Pancreas (tissue), 10 donors: ENCODE data around the gene SLC6A19. TPM values are rescaled to one million over a fixed set of nuclear protein-coding genes. Genes with fewer than 3 reads are reported as not detected.

ENCODE experiments used
- ATAC-seq, 4 donors: fragments of 200-7000 bp; cut with Tn5 transposase; one replicate each; pipeline versions ENCODE4 v1.8.0 to v1.9.1; 2020; ENCODE audit warnings: mild to moderate bottlenecking in 4 of 4, moderate library complexity in 4 of 4
- DNase-seq, 6 donors: peaks; one replicate each; pipeline ENCODE4 v3.0.0-alpha.2; 2020
- FAIRE-seq: peaks from 2 replicates; lab custom pipeline; 2012; peaks lifted over from hg19 to GRCh38; lab: Jason Lieb, UNC
- H3K27ac ChIP-seq, 4 donors: fragments of 200-600 bp; sonication (generic); 1 replicate in 3 of 4; 2 replicates in 1 of 4; pipeline versions ENCODE4 v1.5.0 to v1.8.0; 2020
- H3K27me3 ChIP-seq, 4 donors: fragments of 200-600 bp; one replicate each; pipeline ENCODE4 v1.8.0; 2021
- H3K36me3 ChIP-seq, 3 donors: fragments of 200-600 bp; sonication (generic) in 1 of 3; one replicate each; pipeline versions ENCODE4 v1.5.0 to v1.8.0; 2020 to 2021
- H3K4me1 ChIP-seq, 3 donors: fragments of 200-600 bp; one replicate each; pipeline ENCODE4 v1.8.0; 2021
- H3K4me3 ChIP-seq, 4 donors: fragments of 200-600 bp; sonication (generic) in 2 of 4; one replicate each; pipeline versions ENCODE4 v1.5.0 to v1.8.0; 2020 to 2021
- H3K9me3 ChIP-seq, 4 donors: fragments of 200-600 bp; one replicate each; pipeline ENCODE4 v1.8.0; 2021
- WGBS, 2 donors: extraction: QIAGEN DNeasy Blood & Tissue Kit; methylation state at CpG; one replicate each; pipeline ENCODE4 v1.1.7; 2013; 5-methylcytosine and 5-hydroxymethylcytosine counted together
- intact Hi-C, 3 donors: fragments of 100-400 bp; cut with DNase I; formaldehyde crosslinking; loops; one replicate each; pipeline versions ENCODE4 v1.11.1 to v1.14.2; 2022
- polyA plus RNA-seq, 2 donors: library from polyadenylated mRNA; stranded (reverse); fragments of 200-250 nt; gene quantifications; one replicate each; pipeline ENCODE4 v1.2.3, GENCODE V29; 2013
- total RNA-seq, 6 donors: library from RNA; stranded (reverse); fragmentation: NEBNext Ultra II Directional in 4 of 6; extraction: Animal tissue kit (Norgen Biotek cat#: 25700) in 4 of 6; gene quantifications; one replicate each; pipeline versions ENCODE4 v1.2.1 to v1.2.4, GENCODE V29; 2021 to 2023
- TF ChIP-seq, protein P1 (sequence below), 4 donors: fragments of 200-600 bp; sonication (generic) in 3 of 4; IDR thresholded peaks; one replicate each; pipeline versions ENCODE4 v1.5.0 to v1.8.0; 2021; ENCODE audit warnings: antibody characterized with exemption in 4 of 4
- donor health status: healthy with polysubstance abuse.
- donor health status: DM: no; HTN: no; CAD: no; lungs with moderate emphysema.
- donor health status: DM: no; HTN: no; CAD: no.
- donor health status: control.
- donor health status: control.
- donor health status: Bipolar disorder and iron deficiency.
- donor health status: DM: yes; HTN: yes; CAD: no.
- donor health status: DM: no; HTN: no; CAD: no.
- donor health status: DM: no; HTN: no; CAD: no.
- donor health status: DM: yes; HTN: yes; CAD: no.

The SLC6A19 gene
- total and polyA plus RNA-seq, 8 donors = 0.08 to 3.9 (median 0.29) TPM

DNA sequence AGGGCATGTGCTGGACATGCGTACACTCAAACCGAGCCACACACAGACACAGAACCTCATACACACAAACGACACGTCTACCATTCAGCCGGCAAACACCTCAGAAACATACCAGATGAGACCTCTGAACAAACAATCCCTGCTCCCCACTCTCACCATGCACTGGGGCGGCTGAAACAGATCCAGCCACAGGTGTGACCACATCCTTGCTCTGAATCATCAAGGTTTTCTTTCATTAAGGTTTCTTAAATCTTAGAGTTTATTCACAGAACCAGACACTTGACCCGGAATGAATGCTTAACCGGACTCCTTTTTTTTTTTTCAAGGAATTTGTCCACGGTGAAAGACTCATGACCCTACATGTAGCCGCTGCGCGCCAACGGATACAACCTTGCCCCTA is 67.3 kb downstream of the SLC6A19 start:
- Histone ChIP-seq H3K27me3 (no peaks in the 10 kb centered on the region), H3K27ac (no peak overlapping the region), H3K9me3 (no peaks in the 10 kb centered on the region), H3K36me3 (no peaks in the 10 kb centered on the region), H3K4me3 (no peak overlapping the region), H3K4me1 (no peaks in the 10 kb centered on the region)
- intact Hi-C loops = no loop called here
- no peak for ATAC-seq
- no peak for FAIRE-seq
- WGBS, 2 donors = 73 to 80% methylated on average over 13 of the region's 13 CpGs
- TF ChIP-seq, protein P1, sequence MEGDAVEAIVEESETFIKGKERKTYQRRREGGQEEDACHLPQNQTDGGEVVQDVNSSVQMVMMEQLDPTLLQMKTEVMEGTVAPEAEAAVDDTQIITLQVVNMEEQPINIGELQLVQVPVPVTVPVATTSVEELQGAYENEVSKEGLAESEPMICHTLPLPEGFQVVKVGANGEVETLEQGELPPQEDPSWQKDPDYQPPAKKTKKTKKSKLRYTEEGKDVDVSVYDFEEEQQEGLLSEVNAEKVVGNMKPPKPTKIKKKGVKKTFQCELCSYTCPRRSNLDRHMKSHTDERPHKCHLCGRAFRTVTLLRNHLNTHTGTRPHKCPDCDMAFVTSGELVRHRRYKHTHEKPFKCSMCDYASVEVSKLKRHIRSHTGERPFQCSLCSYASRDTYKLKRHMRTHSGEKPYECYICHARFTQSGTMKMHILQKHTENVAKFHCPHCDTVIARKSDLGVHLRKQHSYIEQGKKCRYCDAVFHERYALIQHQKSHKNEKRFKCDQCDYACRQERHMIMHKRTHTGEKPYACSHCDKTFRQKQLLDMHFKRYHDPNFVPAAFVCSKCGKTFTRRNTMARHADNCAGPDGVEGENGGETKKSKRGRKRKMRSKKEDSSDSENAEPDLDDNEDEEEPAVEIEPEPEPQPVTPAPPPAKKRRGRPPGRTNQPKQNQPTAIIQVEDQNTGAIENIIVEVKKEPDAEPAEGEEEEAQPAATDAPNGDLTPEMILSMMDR (IDR thresholded peaks at IDR 0.05) = no peak
- DNase-seq = no peak

DNA sequence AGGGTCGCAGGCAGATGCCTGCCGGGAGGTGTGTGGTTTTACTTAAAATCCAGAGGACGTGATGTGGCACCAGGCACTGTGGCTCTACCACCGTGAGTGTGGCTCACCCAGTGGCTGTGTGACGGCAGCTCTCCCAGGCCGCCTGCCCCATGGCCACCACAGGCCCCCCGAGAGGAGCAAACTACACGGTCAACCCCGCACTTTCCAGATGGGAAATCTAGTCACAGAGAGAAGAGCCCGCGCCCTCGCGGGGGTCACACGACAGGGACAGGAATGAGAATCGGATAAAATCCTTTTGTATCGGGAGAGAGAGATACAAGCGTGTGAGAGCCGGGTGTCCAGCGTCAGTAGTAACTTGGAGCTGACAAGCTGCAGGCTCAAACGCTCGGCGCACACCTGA is 69.0 kb downstream of the SLC6A19 start:
- no peak for FAIRE-seq
- 85 to 91% methylated on average over 22 of the region's 22 CpGs for WGBS, 2 donors
- intact Hi-C loops = no loop called here

DNA sequence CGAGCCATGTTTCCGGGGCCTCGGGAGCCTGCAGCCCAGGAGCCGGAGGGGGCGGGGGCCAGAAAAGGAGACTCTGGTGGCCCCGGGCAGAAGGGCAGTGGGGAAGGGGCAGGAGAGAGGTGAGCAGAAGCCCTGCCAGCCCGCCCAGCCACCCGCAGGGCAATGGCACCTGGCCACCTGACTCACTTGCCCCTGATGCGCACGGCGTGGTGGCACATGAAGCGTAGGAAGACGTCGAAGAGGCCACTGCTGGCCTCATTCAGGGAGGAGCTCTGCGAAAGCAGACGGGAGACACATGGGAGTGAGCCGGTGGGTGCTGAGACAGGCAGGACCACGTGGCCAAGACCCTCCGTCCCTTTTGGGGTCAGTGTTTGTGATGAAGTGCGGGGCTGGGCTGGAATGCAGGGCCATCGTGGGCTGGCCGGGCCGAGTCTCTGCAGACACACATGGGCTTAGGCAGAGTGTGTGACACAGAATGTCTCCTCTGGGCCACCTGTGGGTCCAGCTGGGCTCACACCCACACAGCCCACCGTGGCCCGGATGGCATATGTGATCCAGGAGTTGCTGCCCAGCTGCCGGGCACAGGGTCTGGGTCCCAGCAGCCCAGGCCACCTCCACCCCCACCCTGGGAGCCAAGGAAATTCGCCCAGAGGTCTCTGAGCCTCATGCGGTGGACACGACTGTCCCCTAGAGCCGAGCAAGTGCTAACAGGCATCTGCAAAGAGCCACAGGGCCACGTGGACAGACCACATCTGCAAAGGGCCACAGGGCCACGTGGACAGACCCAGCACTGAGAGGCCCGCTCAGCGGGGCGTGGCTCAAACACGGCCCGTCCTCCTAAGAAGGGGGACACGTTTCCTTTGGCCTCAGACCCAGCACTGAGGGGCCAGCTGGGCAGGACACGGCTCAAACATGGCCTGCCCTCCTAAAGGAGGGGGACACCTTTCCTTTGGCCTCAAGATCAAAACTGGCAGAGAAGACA is 69.8 kb downstream of the SLC6A19 start:
- no peak for FAIRE-seq
- TF ChIP-seq, protein P1 (IDR thresholded peaks at IDR 0.05) = no peak
- Histone ChIP-seq H3K27ac (no peak overlapping the region), H3K27me3 (no peaks in the 10 kb centered on the region), H3K9me3 (no peaks in the 10 kb centered on the region), H3K36me3 (no peaks in the 10 kb centered on the region), H3K4me1 (no peaks in the 10 kb centered on the region), H3K4me3 (no peak overlapping the region)
- DNase-seq = peak in 1 of 6 donors; percentile 48
- intact Hi-C loops = no loop called here
- 80 to 91% methylated on average over 32 to 39 of the region's 39 CpGs for WGBS, 2 donors
- ATAC-seq = no peak

More for the DNA sequence above, 69.0 kb downstream of the SLC6A19 start:
- Histone ChIP-seq H3K27me3 (no peaks in the 10 kb centered on the region), H3K36me3 (no peaks in the 10 kb centered on the region), H3K27ac (no peak overlapping the region), H3K4me1 (no peaks in the 10 kb centered on the region), H3K9me3 (no peaks in the 10 kb centered on the region), H3K4me3 (no peak overlapping the region)
- DNase-seq (peak in 1 of 6 donors; percentile 35), ATAC-seq (no peak)
- TF ChIP-seq, protein P1 (IDR thresholded peaks at IDR 0.05) = no peak

DNA sequence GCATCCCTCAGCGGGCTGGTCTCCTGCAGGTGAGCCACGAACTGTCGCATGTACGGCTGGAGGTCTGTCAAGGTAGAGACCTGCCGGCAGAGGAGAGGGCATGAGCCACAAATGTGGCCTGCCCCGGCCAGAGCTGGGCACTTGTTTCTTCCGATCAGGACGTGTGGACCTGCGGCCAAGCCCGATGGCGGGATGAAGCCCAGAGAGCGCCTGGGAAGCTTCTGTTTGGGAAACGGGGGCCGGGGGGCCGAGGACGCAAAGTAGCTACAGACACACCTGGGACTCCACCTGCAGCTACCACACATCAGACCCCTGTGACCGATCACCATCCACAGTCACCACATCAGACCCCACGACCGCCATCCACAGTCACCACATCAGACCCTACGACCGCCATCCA is 70.8 kb downstream of the SLC6A19 start:
- no peak overlapping the region for H3K27ac ChIP-seq
- intact Hi-C loops = no loop called here
- H3K27me3 ChIP-seq = no peaks in the 10 kb centered on the region
- H3K36me3 ChIP-seq = no peaks in the 10 kb centered on the region
- peak in 1 of 6 donors; percentile 46 for DNase-seq
- FAIRE-seq = no peak
- no peaks in the 10 kb centered on the region for H3K4me1 ChIP-seq
- H3K4me3 ChIP-seq = no peak overlapping the region
- no peaks in the 10 kb centered on the region for H3K9me3 ChIP-seq
- WGBS, 2 donors = 83 to 91% methylated on average over 19 to 21 of the region's 21 CpGs
- TF ChIP-seq, protein P1 (IDR thresholded peaks at IDR 0.05) = no peak
- ATAC-seq = no peak

DNA sequence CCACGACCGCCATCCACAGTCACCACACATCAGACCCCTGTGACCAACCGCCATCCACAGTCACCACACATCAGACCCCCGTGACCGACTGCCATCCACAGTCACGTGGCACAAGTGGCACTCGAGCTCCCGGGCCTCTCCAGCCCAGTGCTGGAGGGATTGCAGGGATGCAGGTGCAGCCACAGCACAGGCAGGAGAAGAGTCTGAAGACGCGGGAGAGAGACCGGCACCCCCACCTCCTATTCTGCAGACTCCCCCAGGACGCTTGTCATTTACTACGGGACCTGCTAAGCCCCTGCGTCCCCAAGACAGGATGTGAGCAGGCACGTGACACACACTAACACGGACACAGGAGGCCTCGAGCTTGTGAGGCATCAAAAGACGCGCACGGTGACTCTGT is 72.3 kb downstream of the SLC6A19 start:
- Histone ChIP-seq H3K27me3 (no peaks in the 10 kb centered on the region), H3K36me3 (no peaks in the 10 kb centered on the region), H3K4me3 (no peak overlapping the region), H3K27ac (no peak overlapping the region), H3K4me1 (no peaks in the 10 kb centered on the region), H3K9me3 (no peaks in the 10 kb centered on the region)
- intact Hi-C loops = no loop called here
- TF ChIP-seq, protein P1 (IDR thresholded peaks at IDR 0.05) = no peak
- DNase-seq (no peak), FAIRE-seq (no peak), ATAC-seq (no peak)
- 80 to 93% methylated on average over 19 to 20 of the region's 20 CpGs for whole genome bisulfite sequencing, 2 donors
